Measurements from ENCODE around the gene SF3A2. TPM values are rescaled to one million over a fixed set of nuclear protein-coding genes. Genes with fewer than 3 reads are reported as not detected.
"Not testable (repeated sequence)": the region's sequence is repeated elsewhere in the genome, so short reads cannot be mapped to it uniquely, and the experiment has no call there.

Gene SF3A2, protein sequence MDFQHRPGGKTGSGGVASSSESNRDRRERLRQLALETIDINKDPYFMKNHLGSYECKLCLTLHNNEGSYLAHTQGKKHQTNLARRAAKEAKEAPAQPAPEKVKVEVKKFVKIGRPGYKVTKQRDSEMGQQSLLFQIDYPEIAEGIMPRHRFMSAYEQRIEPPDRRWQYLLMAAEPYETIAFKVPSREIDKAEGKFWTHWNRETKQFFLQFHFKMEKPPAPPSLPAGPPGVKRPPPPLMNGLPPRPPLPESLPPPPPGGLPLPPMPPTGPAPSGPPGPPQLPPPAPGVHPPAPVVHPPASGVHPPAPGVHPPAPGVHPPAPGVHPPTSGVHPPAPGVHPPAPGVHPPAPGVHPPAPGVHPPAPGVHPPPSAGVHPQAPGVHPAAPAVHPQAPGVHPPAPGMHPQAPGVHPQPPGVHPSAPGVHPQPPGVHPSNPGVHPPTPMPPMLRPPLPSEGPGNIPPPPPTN
- polyA plus RNA-seq (2014; cell fraction: cytosol; rRNA removed): 29.1 and 36.1 TPM in 2 replicates
- polyA plus RNA-seq (2014; cell fraction: nucleus; rRNA removed): 112 and 117 TPM in 2 replicates

- peak; percentile 97 for DNase-seq (ENCODE audit: low spot score)
Measured at GRCh38 chr19:2236314-2237050, at the start of gene SF3A2, which contains the start of gene PLEKHJ1. TSS of gene SF3A2 (plus strand) at chr19:2236824. CDS start at chr19:2243419, 6,595 bp downstream. TSS of gene PLEKHJ1 (minus strand) at chr19:2236329. CDS start at chr19:2236248, 81 bp downstream.

GRCh38 chr19:2187159-2187558 is 49.5 kb upstream of the SF3A2 start:
- DNase-seq (ENCODE audit: low spot score): no peak

DNA sequence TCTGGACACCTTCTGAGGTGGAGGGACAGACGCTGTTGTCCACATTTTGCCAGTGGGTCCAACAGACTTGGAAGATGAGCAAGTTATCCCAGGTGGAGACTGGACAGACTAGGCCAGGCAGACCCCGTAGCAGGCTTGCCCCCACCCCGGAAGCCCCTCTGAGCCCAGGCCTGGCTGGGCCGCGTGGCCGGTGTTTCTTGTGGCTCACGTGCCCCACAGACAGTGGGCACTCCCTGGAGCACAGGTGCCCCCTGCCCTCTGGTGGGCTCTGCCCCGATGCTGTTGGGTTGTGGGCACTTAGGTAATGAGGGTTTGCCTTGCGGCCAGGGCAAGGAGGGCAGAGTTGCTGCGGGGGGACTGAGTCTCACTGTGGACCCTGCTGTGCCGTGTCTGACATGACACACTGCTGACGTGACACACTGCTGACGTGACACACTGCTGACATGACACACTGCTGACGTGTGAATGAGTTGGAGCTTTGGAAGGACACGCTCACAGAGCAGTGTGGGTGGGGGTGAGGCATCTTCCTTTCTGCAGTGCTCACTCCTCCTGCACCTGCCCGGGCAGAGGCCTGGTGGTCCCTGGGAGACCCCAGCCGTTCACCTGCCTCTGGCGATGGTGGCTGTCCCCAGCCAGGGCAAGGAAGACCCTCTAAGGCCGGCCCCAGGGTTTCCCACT is 47.8 kb upstream of the SF3A2 start:
- no peak for DNase-seq (ENCODE audit: low spot score)

GRCh38 chr19:2189880-2190279 is 46.7 kb upstream of the SF3A2 start:
- DNase-seq (ENCODE audit: low spot score): no peak

DNA sequence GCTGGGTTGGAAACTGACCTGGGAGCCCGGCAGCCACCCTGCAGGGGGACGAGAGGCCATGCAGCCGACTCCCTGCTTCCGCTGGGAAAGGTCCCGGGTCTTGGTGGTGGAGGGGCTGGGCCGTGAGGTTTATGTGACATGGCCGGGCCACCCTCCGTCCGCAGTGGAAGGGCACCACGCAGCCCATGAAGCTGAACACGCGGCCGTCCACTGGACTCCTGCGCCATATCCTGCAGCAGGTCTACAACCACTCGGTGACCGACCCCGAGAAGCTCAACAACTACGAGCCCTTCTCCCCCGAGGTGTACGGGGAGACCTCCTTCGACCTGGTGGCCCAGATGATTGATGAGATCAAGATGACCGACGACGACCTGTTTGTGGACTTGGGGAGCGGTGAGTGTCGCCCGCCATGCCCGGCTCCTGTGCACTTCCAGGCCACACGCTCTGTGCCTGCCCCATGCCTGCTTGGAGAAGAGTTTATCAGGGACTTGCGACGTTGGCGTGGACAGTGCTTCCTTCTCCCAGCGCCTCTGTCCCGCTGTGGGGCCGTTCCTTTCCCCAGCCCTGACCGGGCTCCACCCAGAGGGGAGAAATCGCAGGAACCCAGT is 45.7 kb upstream of the SF3A2 start:
- DNase-seq (ENCODE audit: low spot score): no peak

DNA sequence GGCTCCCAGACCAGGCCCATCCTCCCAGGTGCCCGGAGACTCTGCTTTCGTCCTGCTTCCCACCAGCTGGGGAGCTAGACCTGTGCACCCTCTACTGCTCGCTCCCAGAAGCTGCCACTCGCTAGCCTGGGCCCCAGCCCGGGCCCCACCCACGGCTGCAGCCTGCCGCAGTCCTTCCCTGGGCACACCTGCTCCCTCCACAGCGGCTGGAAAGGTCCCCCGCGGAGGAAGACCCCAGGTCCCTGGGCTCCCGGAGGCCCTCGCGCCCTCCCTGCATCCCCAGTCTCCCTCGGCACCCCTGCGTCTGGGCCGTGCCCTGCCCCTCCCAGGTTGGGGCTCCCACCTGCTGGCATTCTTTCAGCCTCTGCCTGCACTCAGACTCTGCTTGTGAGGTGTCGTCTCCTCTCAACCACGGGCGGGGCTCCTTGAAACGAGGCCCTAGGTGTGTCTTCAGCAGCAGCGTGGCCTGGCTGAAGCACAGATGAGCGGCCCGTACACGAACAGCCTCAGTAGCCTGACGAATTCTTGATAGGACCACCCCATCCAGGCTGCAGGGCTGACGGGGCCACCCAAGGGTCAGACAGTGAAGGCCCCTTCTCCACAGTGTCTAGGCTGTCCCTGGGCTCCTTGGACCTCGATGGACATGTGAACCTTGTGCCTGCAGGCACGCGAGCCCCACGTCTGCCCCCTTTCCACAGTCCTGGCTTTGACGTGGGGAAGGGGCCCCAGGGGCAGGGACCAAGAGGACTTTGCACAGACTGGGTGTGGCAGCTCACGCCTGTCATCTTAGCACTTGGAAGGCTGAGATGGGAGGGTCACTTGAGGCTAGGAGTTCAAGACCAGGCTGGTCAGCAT is 44.9 kb upstream of the SF3A2 start:
- DNase-seq (ENCODE audit: low spot score): no peak

GRCh38 chr19:2192862-2193261 is 43.8 kb upstream of the SF3A2 start:
- no peak for DNase-seq (ENCODE audit: low spot score)

- no peak for DNase-seq (ENCODE audit: low spot score)
Measured at GRCh38 chr19:2193807-2194206, 42.8 kb upstream of the SF3A2 start.

GRCh38 chr19:2194513-2195078 is 42.0 kb upstream of the SF3A2 start:
- DNase-seq (ENCODE audit: low spot score): no peak

DNA sequence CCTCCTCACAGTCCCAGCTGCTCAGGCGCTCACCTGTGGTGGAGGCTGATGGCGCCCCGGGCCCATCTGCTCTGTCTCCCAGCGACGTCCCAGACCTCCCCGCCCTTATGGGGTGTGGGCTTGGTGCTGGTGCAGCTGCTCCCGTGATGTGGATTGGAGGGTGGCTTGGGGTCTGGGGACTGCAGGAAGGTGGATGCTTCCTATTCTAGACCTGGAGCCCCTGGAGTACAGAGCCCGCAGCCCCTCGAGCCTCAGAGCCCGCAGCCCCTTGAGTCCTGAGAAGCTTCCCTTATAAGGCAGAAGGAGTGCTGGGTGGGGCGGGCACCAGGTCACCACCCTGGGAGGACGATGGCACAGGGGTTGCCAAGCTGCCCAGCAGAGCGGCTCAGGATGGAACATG is 41.3 kb upstream of the SF3A2 start:
- no peak for DNase-seq (ENCODE audit: low spot score)

DNA sequence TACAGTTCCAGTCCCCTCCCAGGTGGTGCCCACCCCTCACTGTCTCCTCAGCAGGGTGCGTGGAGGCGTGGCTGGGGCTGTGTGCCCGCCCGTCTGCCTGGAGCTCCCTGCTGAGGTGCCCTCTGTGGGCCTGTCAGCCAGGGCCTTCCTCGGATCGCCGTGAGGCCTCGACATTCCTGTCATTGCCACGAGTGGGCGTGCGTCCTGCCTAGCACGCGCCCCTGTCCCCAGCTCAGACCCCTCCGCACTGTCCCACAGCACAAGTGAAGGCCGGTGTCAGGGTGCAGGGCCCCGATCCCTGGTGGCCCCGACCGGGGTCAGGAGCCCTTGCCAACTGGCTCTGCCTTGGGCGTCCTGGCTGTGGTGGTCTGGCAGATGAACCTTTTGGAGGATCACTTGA is 40.7 kb upstream of the SF3A2 start:
- DNase-seq (ENCODE audit: low spot score): no peak

DNA sequence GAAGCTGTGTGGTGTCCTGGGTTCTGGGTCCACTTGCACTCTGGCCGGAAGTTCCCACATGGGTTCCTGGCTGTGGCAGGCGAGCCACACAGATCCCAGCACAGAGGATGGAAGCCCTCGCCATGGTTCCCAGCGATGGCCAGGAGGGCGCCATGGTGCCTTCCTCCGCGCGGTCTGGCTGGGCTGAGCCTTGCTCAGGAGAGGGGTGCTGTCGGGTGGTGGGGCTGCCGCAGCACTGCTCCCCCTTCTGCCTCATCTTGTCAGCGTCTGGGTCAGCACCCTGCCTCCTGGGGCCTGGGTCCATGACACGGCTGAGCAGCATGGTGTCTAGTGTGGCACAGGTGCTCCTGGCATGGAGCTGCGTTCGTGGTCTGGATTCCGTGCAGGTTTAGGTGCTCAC is 39.4 kb upstream of the SF3A2 start:
- no peak for DNase-seq (ENCODE audit: low spot score)

GRCh38 chr19:2198317-2198716 is 38.3 kb upstream of the SF3A2 start:
- no peak for DNase-seq (ENCODE audit: low spot score)

DNA sequence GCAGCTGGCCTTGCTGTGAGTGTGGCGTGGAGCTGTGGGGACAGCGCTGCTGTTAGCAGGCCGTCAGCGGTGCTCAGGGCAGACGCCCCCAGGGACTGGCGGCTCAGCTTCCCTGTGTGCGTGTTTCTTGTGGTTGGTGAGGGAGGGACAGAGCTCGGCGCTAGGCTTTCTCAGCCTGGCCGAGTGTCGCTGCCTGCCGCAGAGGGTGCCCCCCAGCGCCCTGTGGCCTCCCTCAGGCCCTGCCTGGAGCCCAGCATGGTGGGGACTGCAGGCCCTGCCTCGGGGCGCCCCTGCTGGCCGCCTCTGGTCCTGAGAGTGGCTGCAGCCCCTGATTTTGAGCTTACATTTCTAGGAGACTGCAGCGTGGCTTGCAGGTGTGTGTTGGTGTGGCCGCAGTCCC is 37.4 kb upstream of the SF3A2 start:
- DNase-seq (ENCODE audit: low spot score): peak; percentile 52

- DNase-seq (ENCODE audit: low spot score): no peak
Measured at GRCh38 chr19:2199861-2200623, 36.6 kb upstream of the SF3A2 start.

- DNase-seq (ENCODE audit: low spot score): not testable (repeated sequence)
Measured at GRCh38 chr19:2200624-2201294, 35.9 kb upstream of the SF3A2 start.

GRCh38 chr19:2201473-2202148 is 35.0 kb upstream of the SF3A2 start:
- no peak for DNase-seq (ENCODE audit: low spot score)

GRCh38 chr19:2202366-2202765 is 34.3 kb upstream of the SF3A2 start:
- DNase-seq (ENCODE audit: low spot score): no peak

Measured in SK-N-DZ (cell line).